ENCODE results near the gene RAB1A. TPM values are rescaled to one million over a fixed set of nuclear protein-coding genes. Genes with fewer than 3 reads are reported as not detected.
"Not testable (repeated sequence)": the region's sequence is repeated elsewhere in the genome, so short reads cannot be mapped to it uniquely, and the experiment has no call there.

The RAB1A gene
- total RNA-seq, 1 donor from 2014 or later: 46.4 TPM

GRCh38 chr2:65172994-65173790, 43.3 kb upstream of the RAB1A start:
- POLR2A ChIA-PET: interaction anchor here (0.6 kb wide), 1 partner anchor 41 kb away, joined by 4 read pairs; no protein-coding TSS in a partner anchor
- intact Hi-C loops (cut with micrococcal nuclease): no loop called here
- peaks cover 3% of the 10 kb centered on the region for H3K27me3 Mint-ChIP-seq
- no peak for TF ChIP-seq CTCF (IDR thresholded peaks at IDR 0.05)
- no peak overlapping the region for H3K4me3 Mint-ChIP-seq
- H3K36me3 Mint-ChIP-seq (ENCODE audit: low read depth): no peaks in the 10 kb centered on the region
- DNase-seq (no peak), ATAC-seq (ENCODE audit: low read depth) (no peak)
- no peak overlapping the region for H3K27ac Mint-ChIP-seq
- CTCF ChIA-PET: no interaction called here
- no peaks in the 10 kb centered on the region for H3K9me3 Mint-ChIP-seq
- H3K4me1 Mint-ChIP-seq: peaks cover 3% of the 10 kb centered on the region

- H3K27me3 Mint-ChIP-seq; H3K4me3 Mint-ChIP-seq; intact Hi-C loops (cut with micrococcal nuclease); H3K9me3 Mint-ChIP-seq; ATAC-seq (ENCODE audit: low read depth); H3K4me1 Mint-ChIP-seq; H3K36me3 Mint-ChIP-seq (ENCODE audit: low read depth); DNase-seq; H3K27ac Mint-ChIP-seq: not testable (repeated sequence)
- POLR2A ChIA-PET: interaction anchor here (0.6 to 3.1 kb wide), 2 partner anchors 57 to 106 kb away, joined by 3 to 12 read pairs; partner anchors contain the start of gene ACTR2
- CTCF ChIA-PET: interaction anchor here (1.2 to 4.1 kb wide), 2 partner anchors 99 to 106 kb away, joined by 3 to 48 read pairs; no protein-coding TSS in a partner anchor
Measured at GRCh38 chr2:65170611-65171477, 40.9 kb upstream of the RAB1A start.

GRCh38 chr2:65169760-65170136, 39.8 kb upstream of the RAB1A start:
- intact Hi-C loops (cut with micrococcal nuclease): loop anchor here (1.0 kb wide), 2 partner anchors 105 to 252 kb away; no protein-coding TSS in a partner anchor
- Mint-ChIP-seq H3K36me3 (ENCODE audit: low read depth) (no peaks in the 10 kb centered on the region), H3K27ac (no peak overlapping the region), H3K4me1 (peaks cover 16% of the 10 kb centered on the region), H3K4me3 (no peak overlapping the region), H3K9me3 (no peaks in the 10 kb centered on the region), H3K27me3 (no peaks in the 10 kb centered on the region)
- ChIA-PET POLR2A (interaction anchor here (1.0 to 3.1 kb wide), 3 partner anchors 58 to 114 kb away, joined by 3 to 12 read pairs (median 3); partner anchors contain the start of gene ACTR2), CTCF (interaction anchor here (0.9 to 4.1 kb wide), 9 partner anchors 9 to 839 kb away, joined by 3 to 48 read pairs (median 5); partner anchors contain the start of gene CEP68)
- DNase-seq (no peak), ATAC-seq (ENCODE audit: low read depth) (no peak)
- TF ChIP-seq CTCF (IDR thresholded peaks at IDR 0.05): no peak

GRCh38 chr2:65165558-65165957, 35.7 kb upstream of the RAB1A start:
- intact Hi-C loops (cut with micrococcal nuclease): loop anchor here (1.0 kb wide), 2 partner anchors 35 to 100 kb away; partner anchors contain the start of gene RAB1A
- Mint-ChIP-seq H3K27ac (peak overlapping the region; percentile 13), H3K27me3 (no peaks in the 10 kb centered on the region), H3K4me1 (peaks cover 28% of the 10 kb centered on the region), H3K36me3 (ENCODE audit: low read depth) (no peaks in the 10 kb centered on the region), H3K4me3 (no peak overlapping the region), H3K9me3 (no peaks in the 10 kb centered on the region)
- no peak for TF ChIP-seq CTCF (IDR thresholded peaks at IDR 0.05)
- ChIA-PET CTCF (no interaction called here), POLR2A (no interaction called here)
- ATAC-seq (ENCODE audit: low read depth): no peak
- DNase-seq: no peak

GRCh38 chr2:65164426-65164891, 34.6 kb upstream of the RAB1A start:
- ChIA-PET CTCF (interaction anchor here (0.5 to 1.6 kb wide), 2 partner anchors 72 to 577 kb away, joined by 3 to 4 read pairs; no protein-coding TSS in a partner anchor), POLR2A (no interaction called here)
- DNase-seq: no peak
- peaks cover 34% of the 10 kb centered on the region for H3K4me1 Mint-ChIP-seq
- no peak for TF ChIP-seq CTCF (IDR thresholded peaks at IDR 0.05)
- H3K27ac Mint-ChIP-seq: no peak overlapping the region
- no peaks in the 10 kb centered on the region for H3K9me3 Mint-ChIP-seq
- H3K36me3 Mint-ChIP-seq (ENCODE audit: low read depth): no peaks in the 10 kb centered on the region
- ATAC-seq (ENCODE audit: low read depth): no peak
- intact Hi-C loops (cut with micrococcal nuclease): no loop called here
- no peak overlapping the region for H3K4me3 Mint-ChIP-seq
- H3K27me3 Mint-ChIP-seq: no peaks in the 10 kb centered on the region
